Naive thymus-derived CD4-positive, alpha-beta T cell (primary cell): ENCODE data around the gene CCZ1. TPM values are rescaled to one million over a fixed set of nuclear protein-coding genes. Genes with fewer than 3 reads are reported as not detected.
"Not testable (repeated sequence)": the region's sequence is repeated elsewhere in the genome, so short reads cannot be mapped to it uniquely, and the experiment has no call there.

Experiments used
- ATAC-seq: fragments of 150-1000 bp; cut with Tn5 transposase; 2 replicates; pipeline ENCODE4 v1.10.0; 2021; ENCODE audit warnings: mild to moderate bottlenecking, moderate library complexity
- CTCF ChIA-PET: fragments of 350-600 bp; sonication (Branson Sonifier 250); formaldehyde crosslinking; loops from one replicate; lab custom pipeline; 2021; ENCODE audit warnings: antibody characterized with exemption; lab: Charles Lee
- POLR2A ChIA-PET: fragments of 350-600 bp; sonication (Branson Sonifier 250); formaldehyde crosslinking; loops from one replicate; lab custom pipeline; 2021; ENCODE audit warnings: antibody characterized with exemption, inconsistent platforms; lab: Charles Lee
- DNase-seq, 9 donors: peaks; one replicate each; pipeline versions ENCODE4 v3.0.0 to v3.0.0-alpha.2; 2020 to 2022; ENCODE audit warnings: mixed read lengths in 1 of 9
- H3K27ac ChIP-seq: one replicate; pipeline ENCODE4 v1.7.0; 2013; ENCODE audit warnings: mild to moderate bottlenecking, low read depth, low read length, moderate library complexity
- H3K27me3 ChIP-seq, 2 donors: one replicate each; pipeline ENCODE4 v1.7.0; 2013; ENCODE audit warnings: low read length in 2 of 2, mild to moderate bottlenecking in 2 of 2, moderate library complexity in 2 of 2; ENCODE audit not compliant: control insufficient read depth in 2 of 2, insufficient read depth in 2 of 2
- H3K36me3 ChIP-seq, 3 experiments: 1 replicate in 2 of 3; 2 replicates in 1 of 3; pipeline ENCODE4 v1.7.0; 2013; ENCODE audit warnings: low read length in 3 of 3, mild to moderate bottlenecking in 3 of 3, moderate library complexity in 1 of 3; ENCODE audit not compliant: insufficient read depth in 3 of 3, control insufficient read depth in 2 of 3
- H3K4me1 ChIP-seq, 2 donors: one replicate each; pipeline ENCODE4 v1.7.0; 2013; ENCODE audit warnings: low read length in 2 of 2, mild to moderate bottlenecking in 2 of 2, moderate library complexity in 1 of 2; ENCODE audit not compliant: control insufficient read depth in 2 of 2, insufficient read depth in 2 of 2
- H3K4me3 ChIP-seq: 2 replicates; pipeline ENCODE4 v1.7.0; 2013; ENCODE audit warnings: mild to moderate bottlenecking, low read length
- H3K9me3 ChIP-seq, 3 experiments: 1 replicate in 2 of 3; 2 replicates in 1 of 3; pipeline ENCODE4 v1.7.0; 2013; ENCODE audit warnings: low read length in 3 of 3; ENCODE audit not compliant: control insufficient read depth in 2 of 3
- H3K27ac Mint-ChIP-seq, 9 donors: one replicate each; pipeline ENCODE4 v1.8.0; 2020 to 2022; ENCODE audit warnings: mixed read lengths in 9 of 9, mild to moderate bottlenecking in 8 of 9, moderate library complexity in 5 of 9, inconsistent platforms in 2 of 9
- H3K27me3 Mint-ChIP-seq, 5 donors: one replicate each; pipeline ENCODE4 v1.8.0; 2021 to 2022; ENCODE audit warnings: mixed read lengths in 5 of 5, mild to moderate bottlenecking in 1 of 5
- H3K36me3 Mint-ChIP-seq, 5 donors: one replicate each; pipeline ENCODE4 v1.8.0; 2020 to 2022; ENCODE audit warnings: mixed read lengths in 5 of 5, mild to moderate bottlenecking in 3 of 5, inconsistent platforms in 1 of 5
- H3K4me1 Mint-ChIP-seq, 7 donors: one replicate each; pipeline ENCODE4 v1.8.0; 2020 to 2022; ENCODE audit warnings: mixed read lengths in 7 of 7, mild to moderate bottlenecking in 3 of 7, inconsistent platforms in 1 of 7
- H3K4me3 Mint-ChIP-seq, 10 donors: one replicate each; pipeline ENCODE4 v1.8.0; 2020 to 2022; ENCODE audit warnings: mild to moderate bottlenecking in 10 of 10, mixed read lengths in 10 of 10, moderate library complexity in 6 of 10, inconsistent platforms in 2 of 10
- H3K9me3 Mint-ChIP-seq, 11 donors: one replicate each; pipeline ENCODE4 v1.8.0; 2020 to 2022; ENCODE audit warnings: mixed read lengths in 11 of 11, mild to moderate bottlenecking in 4 of 11, inconsistent platforms in 1 of 11, moderate library complexity in 1 of 11
- intact Hi-C, 2 donors: fragments of 100-400 bp; cut with micrococcal nuclease; formaldehyde crosslinking; loops; one replicate each; pipeline ENCODE4 v1.15.1; 2023
- polyA plus RNA-seq, 2 donors: library from polyadenylated mRNA; unstranded; fragments of 300-500 nt; fragmentation: Illumina TruSeq; gene quantifications; one replicate each; pipeline ENCODE4 v1.2.3, GENCODE V29; 2021
- total RNA-seq, 6 experiments: library from RNA in 5 of 6; stranded (reverse) in 5 of 6; gene quantifications; 1 replicate in 5 of 6; 2 replicates in 1 of 6; pipeline ENCODE4 v1.2.3 and lab custom pipeline; 2021 to 2026

CCZ1 gene
- total RNA-seq (10 to 100 TPM; 65.2 to 83.6 (median 75.6) TPM), polyA plus RNA-seq (10 to 100 TPM; 39.4 to 43.2 TPM), total RNA-seq (lab: John Stamatoyannopoulos, UW) (18.6 reads per million, percentile 49 among the genes with 10 or more reads in this experiment)

- ATAC-seq (peak; percentile 96), DNase-seq (peak; percentile 49 to 79 (median 58))
- H3K36me3 ChIP-seq, H3K27me3 ChIP-seq, POLR2A ChIA-PET, H3K27me3 Mint-ChIP-seq, CTCF ChIA-PET, H3K36me3 Mint-ChIP-seq, H3K9me3 ChIP-seq, H3K4me1 ChIP-seq, H3K9me3 Mint-ChIP-seq: not testable (repeated sequence)
- H3K4me3 ChIP-seq: peak within 1 kb of the TSS; percentile 35
- H3K4me1 Mint-ChIP-seq: peaks cover 0 to 12% (median 6%) of the 10 kb centered on the region in 7 donors
- H3K27ac Mint-ChIP-seq: peak within 1 kb of the TSS in 8 of 9 donors; percentile 59 to 96 (median 89)
- peak within 1 kb of the TSS; percentile 60 for H3K27ac ChIP-seq
- intact Hi-C loops: loop anchor here in 1 of 2 donors (10.0 kb wide), 1 partner anchor 106 kb away; the partner anchor contains the start of genes AIMP2 and PMS2
- peak within 1 kb of the TSS; percentile 73 to 92 (median 86) for H3K4me3 Mint-ChIP-seq
Measured at GRCh38 chr7:5898480-5899224, at the start of gene CCZ1. Gene CCZ1, plus strand, starts transcription at chr7:5898733. Its CDS starts 67 bp downstream, at chr7:5898800.

DNA sequence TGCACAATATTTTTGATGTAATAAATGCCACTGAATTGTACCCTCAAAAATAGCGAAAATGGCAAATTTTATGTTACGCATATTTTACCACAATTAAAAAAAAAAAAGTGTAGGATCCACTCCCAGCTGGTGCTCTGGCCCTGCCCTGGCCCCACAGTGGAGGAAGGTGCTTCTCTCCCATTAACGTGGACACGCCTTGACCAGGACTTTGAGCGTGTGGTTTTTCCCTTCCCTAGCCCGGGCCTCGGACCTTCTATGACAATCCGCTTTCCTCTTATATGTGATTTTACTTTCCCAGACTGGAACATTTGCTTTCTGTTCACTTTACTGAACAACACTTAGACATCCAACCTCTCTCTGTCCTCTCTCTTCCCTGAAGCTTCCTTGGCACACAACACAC, 47.6 kb upstream of the CCZ1 start:
- no peaks in the 10 kb centered on the region for H3K4me1 ChIP-seq
- peaks cover 0 to 4% (median 0%) of the 10 kb centered on the region in 7 donors for H3K4me1 Mint-ChIP-seq
- H3K36me3 Mint-ChIP-seq: peaks cover 0 to 21% (median 3%) of the 10 kb centered on the region in 5 donors
- peaks cover 0 to 29% (median 9%) of the 10 kb centered on the region in 3 experiments for H3K36me3 ChIP-seq
- no peak for ATAC-seq
- POLR2A ChIA-PET: no interaction called here
- H3K27ac Mint-ChIP-seq: peak overlapping the region in 3 of 9 donors; percentile 11 to 70 (median 48)
- CTCF ChIA-PET: interaction anchor here (0.6 kb wide), 1 partner anchor 192 kb away, joined by 3 read pairs; no protein-coding TSS in a partner anchor
- DNase-seq: no peak
- intact Hi-C loops: loop anchor here (2.0 to 10.0 kb wide), 2 partner anchors 14 to 584 kb away; no protein-coding TSS in a partner anchor
- no peaks in the 10 kb centered on the region for H3K27me3 Mint-ChIP-seq
- H3K4me3 ChIP-seq: no peak overlapping the region
- H3K27me3 ChIP-seq: no peaks in the 10 kb centered on the region
- H3K4me3 Mint-ChIP-seq: no peak overlapping the region
- H3K27ac ChIP-seq: no peak overlapping the region
- no peaks in the 10 kb centered on the region for H3K9me3 ChIP-seq
- H3K9me3 Mint-ChIP-seq: no peaks in the 10 kb centered on the region

- POLR2A ChIA-PET: interaction anchor here (0.6 to 1.9 kb wide), 4 partner anchors 13 to 78 kb away, joined by 3 to 4 read pairs (median 4); no protein-coding TSS in a partner anchor
Measured at GRCh38 chr7:5854738-5855137, 43.8 kb upstream of the CCZ1 start.

GRCh38 chr7:5857041-5857575, 41.4 kb upstream of the CCZ1 start:
- H3K4me3 ChIP-seq, H3K9me3 Mint-ChIP-seq, H3K9me3 ChIP-seq, H3K36me3 ChIP-seq, H3K36me3 Mint-ChIP-seq, H3K27ac ChIP-seq, H3K27me3 ChIP-seq, H3K27me3 Mint-ChIP-seq, DNase-seq, ATAC-seq: not testable (repeated sequence)
- H3K4me1 ChIP-seq: peaks cover 8 to 17% of the 10 kb centered on the region in 2 donors
- CTCF ChIA-PET: interaction anchor here (0.6 to 2.0 kb wide), 10 partner anchors 12 to 747 kb away, joined by 3 to 7 read pairs (median 4); no protein-coding TSS in a partner anchor
- peak overlapping the region in 1 of 10 donors; percentile 3 for H3K4me3 Mint-ChIP-seq
- peak overlapping the region in 8 of 9 donors; percentile 41 to 86 (median 78) for H3K27ac Mint-ChIP-seq
- H3K4me1 Mint-ChIP-seq: peaks cover 0 to 28% (median 18%) of the 10 kb centered on the region in 7 donors
- POLR2A ChIA-PET: interaction anchor here (0.6 to 2.3 kb wide), 5 partner anchors 14 to 122 kb away, joined by 3 to 19 read pairs (median 5); no protein-coding TSS in a partner anchor
- intact Hi-C loops: loop anchor here (2.0 to 10.0 kb wide), 5 partner anchors 35 to 578 kb away; no protein-coding TSS in a partner anchor

More at GRCh38 chr7:5854738-5855137, 43.8 kb upstream of the CCZ1 start:
- H3K36me3 Mint-ChIP-seq: peaks cover 0 to 9% (median 4%) of the 10 kb centered on the region in 5 donors
- no peaks in the 10 kb centered on the region for H3K9me3 Mint-ChIP-seq
- no peak overlapping the region for H3K4me3 Mint-ChIP-seq
- CTCF ChIA-PET: no interaction called here
- Histone ChIP-seq H3K27ac (no peak overlapping the region), H3K9me3 (no peaks in the 10 kb centered on the region), H3K27me3 (no peaks in the 10 kb centered on the region), H3K36me3 (peaks cover 0 to 15% (median 3%) of the 10 kb centered on the region in 3 experiments), H3K4me3 (no peak overlapping the region), H3K4me1 (peaks cover 8 to 17% of the 10 kb centered on the region in 2 donors)
- H3K27ac Mint-ChIP-seq: peak overlapping the region in 5 of 9 donors; percentile 8 to 71 (median 32)
- no peaks in the 10 kb centered on the region for H3K27me3 Mint-ChIP-seq
- intact Hi-C loops: loop anchor here (5.0 to 10.0 kb wide), 3 partner anchors 32 to 580 kb away; no protein-coding TSS in a partner anchor
- DNase-seq (no peak), ATAC-seq (no peak)
- peaks cover 0 to 28% (median 18%) of the 10 kb centered on the region in 7 donors for H3K4me1 Mint-ChIP-seq

DNA sequence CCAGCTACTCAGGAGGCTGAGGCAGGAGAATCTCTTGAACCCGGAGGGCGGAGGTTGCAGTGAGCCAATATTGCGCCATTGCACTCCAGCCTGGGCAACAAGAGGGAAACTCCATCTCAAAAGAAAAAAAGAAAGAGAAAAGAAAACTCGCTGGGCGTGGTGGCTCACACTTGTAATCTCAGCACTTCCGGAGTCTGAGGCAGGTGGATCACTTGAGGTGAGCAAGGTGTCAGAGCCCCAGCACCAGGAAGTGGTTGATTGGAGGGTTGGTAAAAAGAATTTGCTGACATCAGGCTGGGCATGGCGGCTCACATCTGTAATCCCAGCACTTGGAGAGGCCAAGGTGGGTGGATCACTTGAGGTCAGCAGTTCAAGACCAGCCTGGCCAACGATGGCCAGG, 40.0 kb upstream of the CCZ1 start:
- peaks cover 8 to 17% of the 10 kb centered on the region in 2 donors for H3K4me1 ChIP-seq
- POLR2A ChIA-PET, H3K27me3 ChIP-seq, H3K9me3 Mint-ChIP-seq, H3K27me3 Mint-ChIP-seq, H3K4me3 ChIP-seq, H3K9me3 ChIP-seq: not testable (repeated sequence)
- Mint-ChIP-seq H3K36me3 (peaks cover 0 to 21% (median 4%) of the 10 kb centered on the region in 5 donors), H3K27ac (peak overlapping the region; percentile 18 to 95 (median 87)), H3K4me3 (peak overlapping the region in 9 of 10 donors; percentile 16 to 60 (median 39)), H3K4me1 (peaks cover 0 to 28% (median 18%) of the 10 kb centered on the region in 7 donors)
- H3K36me3 ChIP-seq: peaks cover 0 to 12% (median 3%) of the 10 kb centered on the region in 3 experiments
- intact Hi-C loops: loop anchor here (5.0 to 10.0 kb wide), 3 partner anchors 36 to 576 kb away; no protein-coding TSS in a partner anchor
- CTCF ChIA-PET: interaction anchor here (1.1 to 1.3 kb wide), 2 partner anchors 23 to 28 kb away, joined by 4 read pairs; no protein-coding TSS in a partner anchor
- H3K27ac ChIP-seq: peak overlapping the region; percentile 61
- DNase-seq (peak in 8 of 9 donors; percentile 17 to 78 (median 65)), ATAC-seq (peak; percentile 91)

DNA sequence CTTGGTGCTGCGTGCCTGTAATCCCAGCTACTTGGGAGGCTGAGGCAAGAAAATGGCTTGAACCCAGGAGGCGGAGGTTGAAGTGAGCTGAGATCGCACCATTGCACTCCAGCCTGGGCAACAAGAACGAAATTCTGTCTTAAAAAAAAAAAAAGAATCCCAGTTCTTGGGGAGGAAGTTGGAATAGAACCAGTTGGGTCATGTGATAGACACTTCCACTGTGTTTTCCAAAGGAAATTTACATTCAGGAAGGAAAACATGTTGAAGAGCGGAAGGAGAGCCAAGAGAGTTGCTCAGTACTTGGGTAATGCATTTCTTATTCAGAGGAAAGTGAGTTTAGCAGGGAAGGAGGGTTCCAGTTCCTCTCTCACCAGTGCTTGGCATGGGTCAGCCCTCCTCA, 37.3 kb upstream of the CCZ1 start:
- H3K4me3 ChIP-seq, H3K27ac Mint-ChIP-seq, DNase-seq, H3K9me3 Mint-ChIP-seq, H3K27me3 Mint-ChIP-seq, H3K9me3 ChIP-seq, intact Hi-C loops, CTCF ChIA-PET, H3K36me3 ChIP-seq, H3K27ac ChIP-seq, H3K27me3 ChIP-seq, POLR2A ChIA-PET, ATAC-seq, H3K4me3 Mint-ChIP-seq: not testable (repeated sequence)
- Mint-ChIP-seq H3K36me3 (peaks cover 0 to 22% (median 3%) of the 10 kb centered on the region in 5 donors), H3K4me1 (peaks cover 0 to 25% (median 17%) of the 10 kb centered on the region in 7 donors)
- H3K4me1 ChIP-seq: peaks cover 8 to 17% of the 10 kb centered on the region in 2 donors
